Stimulated activated CD8-positive, alpha-beta memory T cell treated with anti-CD3 and anti-CD28 coated beads, Interleukin-7, amount 100 ng/mL, for 24 hours (primary cell): ENCODE results near the gene METTL14.

Source experiments
- DNase-seq: peaks from one replicate; pipeline ENCODE4 v3.0.0-alpha.2; 2020; ENCODE audit warnings: low read depth

METTL14 gene

GRCh38 chr4:118734491-118735205 is 49.5 kb downstream of the METTL14 start:
- DNase-seq = no peak

DNA sequence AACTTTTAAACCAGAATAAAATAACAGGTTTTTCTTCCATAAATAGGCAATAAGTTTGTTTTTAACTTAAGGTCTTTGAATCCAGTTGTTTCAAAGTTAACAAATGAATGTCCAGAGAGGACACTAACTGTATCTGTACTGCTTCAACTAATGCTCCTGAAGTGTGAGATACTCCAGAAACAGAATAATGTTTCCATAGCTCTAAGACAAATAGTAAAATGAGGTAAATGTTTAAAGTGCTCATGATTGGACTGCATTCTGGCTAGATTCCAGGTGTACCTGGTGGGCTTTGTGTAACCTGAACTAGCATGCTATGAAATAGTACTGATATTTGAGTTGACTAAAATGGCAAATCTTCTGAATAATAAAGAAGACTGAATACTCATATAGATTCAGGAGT is 51.7 kb downstream of the METTL14 start:
- no peak for DNase-seq

- DNase-seq = no peak
Measured at GRCh38 chr4:118738090-118738489, 52.9 kb downstream of the METTL14 start.

- DNase-seq = no peak
Measured at GRCh38 chr4:118739022-118739713, 54.0 kb downstream of the METTL14 start.

GRCh38 chr4:118740869-118741268 is 55.7 kb downstream of the METTL14 start:
- DNase-seq = no peak

- DNase-seq = no peak
Measured at GRCh38 chr4:118741301-118741855, 56.2 kb downstream of the METTL14 start.

DNA sequence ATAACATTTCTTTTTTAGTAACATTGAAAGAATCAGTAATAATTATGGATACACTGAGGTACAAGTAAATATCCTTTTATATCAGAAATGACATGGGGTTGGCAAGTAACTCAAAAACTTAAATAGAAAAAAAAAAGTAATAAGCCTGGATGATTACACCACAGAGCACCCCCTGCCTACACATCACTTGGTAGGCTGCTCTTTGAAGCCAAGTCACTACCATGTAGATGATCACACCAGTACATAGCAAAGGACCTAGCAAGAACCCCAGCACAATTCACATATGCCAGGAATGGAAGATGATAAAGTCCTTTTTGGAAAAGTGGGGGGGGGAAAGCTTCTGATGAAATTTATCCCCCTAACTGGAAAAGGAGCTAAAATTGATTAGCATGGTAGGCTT is 56.9 kb downstream of the METTL14 start:
- no peak for DNase-seq

DNA sequence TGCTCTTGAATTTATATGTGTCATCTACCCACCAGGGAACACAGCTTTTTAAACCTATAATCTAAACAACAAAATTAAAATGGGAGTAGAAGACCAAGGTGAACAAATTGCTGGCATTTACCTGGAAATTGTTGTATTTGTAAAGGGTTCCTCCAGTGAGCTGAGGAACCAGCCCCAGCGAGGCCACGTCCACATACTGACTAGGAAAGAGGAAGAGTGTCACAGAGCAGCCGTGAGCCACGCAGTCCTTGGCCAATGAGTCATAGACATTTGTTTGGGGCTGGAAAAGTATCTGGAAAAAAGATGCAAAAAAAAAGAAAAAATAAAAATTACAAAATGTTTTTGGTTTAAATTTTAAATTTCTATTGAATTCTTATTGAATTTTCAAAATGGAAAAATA is 58.7 kb downstream of the METTL14 start:
- DNase-seq = no peak

- no peak for DNase-seq
Measured at GRCh38 chr4:118745357-118745756, 60.2 kb downstream of the METTL14 start.

- no peak for DNase-seq
Measured at GRCh38 chr4:118746251-118746919, 61.2 kb downstream of the METTL14 start.

DNA sequence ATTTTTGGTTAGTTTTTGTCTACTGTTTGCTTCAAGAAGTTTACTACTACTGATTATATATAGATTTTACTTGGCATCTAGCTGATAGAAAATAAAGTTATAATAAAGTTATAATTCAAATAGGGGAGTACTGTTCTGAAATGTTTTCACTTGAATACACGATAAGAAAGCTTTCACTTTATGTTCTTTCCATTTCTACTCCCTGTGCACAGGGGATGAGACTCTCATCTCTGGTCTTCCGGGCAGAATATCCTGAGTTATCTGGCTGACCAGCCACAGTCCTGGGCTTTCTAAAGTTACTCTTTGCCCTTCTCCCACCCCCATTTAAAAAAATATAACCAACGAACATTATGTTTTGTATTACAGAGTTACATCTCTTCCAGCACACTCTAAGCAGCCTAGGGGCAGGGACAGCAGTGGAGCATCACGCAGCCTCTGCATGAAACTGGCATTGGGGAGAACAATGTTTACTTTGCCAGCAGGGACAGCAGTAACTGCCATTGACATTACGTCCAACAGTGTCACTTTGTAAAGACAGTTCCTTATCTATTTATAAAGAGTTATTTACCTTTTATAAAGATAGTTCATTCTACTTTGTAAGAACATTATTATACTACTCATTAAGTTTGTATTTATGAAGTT is 64.3 kb downstream of the METTL14 start:
- no peak for DNase-seq

DNA sequence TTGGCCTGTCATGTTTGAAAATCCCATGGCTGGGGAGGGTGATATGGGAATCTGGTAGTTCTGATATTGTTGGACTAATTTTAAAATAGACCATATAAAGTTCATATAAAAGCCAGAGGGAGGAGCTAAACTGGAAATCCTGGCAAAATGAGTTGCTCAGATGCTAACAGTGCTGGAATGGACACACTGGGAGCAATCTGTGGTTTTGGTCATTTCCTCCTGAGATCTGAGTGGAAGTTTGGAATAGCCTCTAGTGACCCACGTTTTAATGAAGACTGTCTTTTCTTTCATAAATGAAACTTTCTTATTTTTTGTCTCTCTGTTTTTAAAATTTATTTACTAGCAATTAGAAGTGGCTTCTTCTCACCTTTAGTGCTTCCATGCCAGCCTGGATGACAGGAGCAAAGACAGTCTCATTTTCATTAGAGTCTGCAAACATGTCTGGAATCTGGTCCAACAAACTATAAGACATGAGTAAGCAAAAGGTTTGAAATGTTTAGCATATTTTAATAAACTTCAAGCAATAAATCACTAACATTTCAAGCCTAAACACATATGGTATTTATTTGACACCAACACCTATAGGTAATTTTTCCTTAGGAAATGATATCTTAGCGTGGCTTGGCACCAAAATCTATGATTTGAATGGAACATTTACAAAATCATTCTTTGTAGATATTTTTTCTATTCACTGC is 66.6 kb downstream of the METTL14 start:
- no peak for DNase-seq

GRCh38 chr4:118752551-118752950 is 67.4 kb downstream of the METTL14 start:
- DNase-seq = no peak

GRCh38 chr4:118753096-118753495 is 67.9 kb downstream of the METTL14 start:
- no peak for DNase-seq

DNA sequence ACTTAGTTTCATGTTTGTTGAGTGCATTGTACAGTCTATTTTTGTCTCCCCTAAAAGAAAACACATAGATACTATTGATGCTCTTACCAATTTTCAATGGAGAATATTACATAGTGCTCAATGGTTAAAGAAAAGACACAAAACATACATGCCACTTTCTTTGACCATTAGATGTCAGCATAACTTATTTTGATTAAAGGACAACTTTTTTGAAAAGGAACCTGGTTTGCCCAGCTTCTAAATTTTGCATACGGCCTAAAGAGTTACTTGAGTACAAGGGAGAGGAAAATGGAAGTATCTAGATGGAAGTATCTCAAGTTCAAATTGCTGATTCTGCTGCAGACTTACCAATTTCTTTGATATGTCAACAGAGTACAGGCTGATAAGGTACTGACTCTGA is 68.5 kb downstream of the METTL14 start:
- DNase-seq = no peak

DNA sequence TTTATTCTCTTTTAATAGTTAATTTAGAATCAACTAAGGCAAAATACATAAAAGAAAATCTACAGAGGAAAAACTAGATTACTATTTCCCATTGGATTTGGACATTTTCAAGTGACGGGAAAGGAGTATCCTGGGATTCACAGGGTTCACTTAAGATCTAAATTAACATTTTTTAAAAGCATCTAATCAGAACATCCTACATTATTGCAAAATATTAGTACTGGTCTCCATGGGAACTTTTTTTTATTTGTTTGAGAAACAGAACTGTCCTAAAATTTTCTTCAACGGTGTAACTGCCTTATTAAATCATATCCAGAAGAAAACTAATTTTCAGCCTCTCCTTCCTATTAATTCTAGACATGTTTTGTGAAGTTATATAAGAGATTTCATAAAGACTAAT is 69.7 kb downstream of the METTL14 start:
- no peak for DNase-seq

- DNase-seq = no peak
Measured at GRCh38 chr4:118755438-118756226, 70.4 kb downstream of the METTL14 start.

- no peak for DNase-seq
Measured at GRCh38 chr4:118756429-118756828, 71.2 kb downstream of the METTL14 start.

GRCh38 chr4:118756958-118757357 is 71.8 kb downstream of the METTL14 start:
- DNase-seq = no peak

DNA sequence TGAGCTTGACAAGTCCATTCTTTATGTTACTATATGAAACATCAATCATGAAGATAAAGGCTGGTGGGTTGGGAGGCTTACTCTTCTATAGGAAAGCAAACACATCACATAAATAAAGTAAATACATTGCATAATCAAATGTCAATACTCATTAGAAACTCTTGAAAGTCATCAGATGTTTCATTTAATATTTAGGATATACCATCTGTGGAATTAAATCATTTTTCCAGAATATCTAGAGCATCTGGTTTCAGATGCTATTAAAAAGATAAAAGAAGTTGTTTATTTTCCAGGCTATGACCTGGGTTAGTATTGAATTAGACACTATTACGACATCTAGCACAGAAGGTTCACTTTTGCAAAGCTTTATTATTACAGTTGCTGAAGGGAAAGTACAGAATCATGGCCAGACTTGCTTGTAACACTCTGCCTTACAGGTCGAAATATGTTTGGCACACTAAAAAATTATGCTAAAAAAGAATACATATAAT is 72.6 kb downstream of the METTL14 start:
- DNase-seq = no peak

GRCh38 chr4:118758293-118758692 is 73.1 kb downstream of the METTL14 start:
- no peak for DNase-seq
